NCI-H2081 treated with DMSO at 0.1 percent for 48 hours (cell line): ENCODE measurements around the gene HAUS5.
"Not testable (repeated sequence)": the region's sequence is repeated elsewhere in the genome, so short reads cannot be mapped to it uniquely, and the experiment has no call there.

Experiments used
- DNase-seq: peaks from one replicate; lab custom pipeline; 2025; lab: John Stamatoyannopoulos, UW

Gene HAUS5

GRCh38 chr19:35643255-35644205 lies 31.0 kb downstream of the HAUS5 start:
- DNase-seq, result no peak

GRCh38 chr19:35644206-35644986 lies 31.9 kb downstream of the HAUS5 start:
- peak; percentile 48 for DNase-seq

DNA sequence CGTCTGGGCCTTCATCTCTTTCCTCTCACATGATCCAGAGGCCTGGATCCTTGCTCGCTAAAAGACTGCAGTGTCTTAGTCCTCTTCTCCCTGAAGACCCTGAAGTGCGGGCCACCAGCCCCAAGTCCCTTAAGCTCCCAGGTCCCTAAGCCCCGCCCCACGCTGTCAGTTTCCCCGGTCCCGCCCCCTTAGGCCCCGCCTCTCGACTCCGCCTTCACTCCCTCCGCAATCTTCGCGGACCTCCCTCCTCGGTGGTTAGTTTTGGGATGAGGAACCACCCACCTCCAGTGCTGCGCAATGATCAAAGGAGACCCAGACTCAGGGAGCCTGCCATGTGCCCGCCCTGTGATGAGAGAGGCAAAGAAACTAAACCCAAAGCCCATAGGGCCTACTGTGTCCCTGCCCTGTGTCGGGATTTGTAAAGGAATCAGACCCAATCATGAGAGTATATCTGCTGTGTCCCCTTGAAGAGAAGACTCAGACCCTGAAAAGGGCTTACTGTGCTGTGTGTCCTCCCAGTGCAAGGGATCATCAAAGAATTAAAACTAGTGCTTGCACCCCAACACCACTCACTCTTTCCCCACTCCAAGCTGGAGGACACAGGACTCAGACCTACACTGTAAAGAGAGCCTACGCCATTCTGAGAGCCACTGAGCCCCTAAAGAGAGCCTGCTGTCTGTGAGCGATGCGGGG lies 32.6 kb downstream of the HAUS5 start:
- DNase-seq, result no peak

GRCh38 chr19:35645680-35646511 lies 33.4 kb downstream of the HAUS5 start:
- no peak for DNase-seq

- DNase-seq, result peak; percentile 92
These were observed 35.8 kb downstream of the HAUS5 start, which contains the start of gene COX6B1 for GRCh38 chr19:35648017-35648961. Gene COX6B1, plus strand, starts transcription at chr19:35648323. Its CDS starts 2,921 bp downstream, at chr19:35651244.

DNA sequence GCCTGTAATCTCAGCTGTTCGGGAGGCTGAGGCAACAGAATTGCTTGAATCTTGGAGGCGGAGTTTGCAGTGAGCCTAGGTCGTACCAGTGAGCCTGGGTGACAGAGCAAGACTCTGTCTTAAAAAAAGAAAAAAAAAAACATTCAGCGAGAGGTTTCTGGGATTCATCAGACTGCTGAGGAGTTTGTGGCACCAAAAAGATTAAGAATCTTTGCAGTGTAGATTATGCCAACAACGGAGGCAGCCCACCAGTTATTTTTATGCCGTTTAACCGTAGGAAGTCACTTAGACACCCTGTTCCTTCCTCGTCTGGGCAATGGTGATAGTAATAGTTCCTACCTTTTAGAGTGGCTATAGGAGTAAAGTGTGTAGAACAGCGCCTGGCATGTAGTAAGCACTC lies 38.0 kb downstream of the HAUS5 start:
- no peak for DNase-seq

DNA sequence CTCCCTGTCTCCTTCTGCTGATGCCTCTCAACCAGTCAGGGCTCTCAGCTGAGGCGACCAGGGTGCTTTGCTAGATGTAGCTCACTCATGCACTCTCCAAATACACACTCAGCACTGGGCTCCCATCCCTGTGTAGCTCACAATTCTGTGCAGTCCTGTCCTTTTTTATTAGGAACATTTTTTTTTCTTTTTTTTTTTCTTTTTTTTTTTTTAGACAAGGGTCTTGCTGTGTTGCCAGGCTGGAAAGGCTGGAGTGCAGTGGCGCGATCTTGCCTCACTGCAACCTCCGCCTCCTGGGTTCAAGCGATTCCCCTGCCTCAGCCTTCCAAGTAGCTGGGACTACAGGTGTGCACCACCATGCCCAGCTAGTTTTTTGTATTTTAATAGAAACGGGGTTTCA lies 42.3 kb downstream of the HAUS5 start:
- DNase-seq, result not testable (repeated sequence)

GRCh38 chr19:35655600-35655999 lies 43.1 kb downstream of the HAUS5 start:
- no peak for DNase-seq

DNA sequence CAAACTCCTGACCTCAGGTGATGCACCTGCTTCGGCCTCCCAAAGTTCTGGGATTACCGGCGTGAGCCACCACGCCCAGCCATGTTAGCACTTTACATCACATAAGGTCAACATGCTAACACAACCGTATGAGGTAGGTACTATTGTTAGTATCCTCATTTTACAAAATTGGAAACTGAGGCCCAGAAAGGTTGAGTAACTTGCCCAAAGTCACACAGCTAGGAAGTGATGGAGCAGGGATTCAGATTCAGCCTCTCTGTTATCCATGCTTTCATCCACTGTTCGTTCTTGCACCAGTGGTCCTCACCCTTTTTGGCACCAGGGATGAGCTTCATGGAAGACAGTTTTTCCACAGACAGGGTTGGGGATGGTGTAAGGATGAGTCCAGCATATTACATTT lies 44.2 kb downstream of the HAUS5 start:
- no peak for DNase-seq

GRCh38 chr19:35657904-35658700 lies 45.6 kb downstream of the HAUS5 start:
- DNase-seq, result no peak

GRCh38 chr19:35661995-35662340 lies 49.4 kb downstream of the HAUS5 start:
- DNase-seq, result no peak

DNA sequence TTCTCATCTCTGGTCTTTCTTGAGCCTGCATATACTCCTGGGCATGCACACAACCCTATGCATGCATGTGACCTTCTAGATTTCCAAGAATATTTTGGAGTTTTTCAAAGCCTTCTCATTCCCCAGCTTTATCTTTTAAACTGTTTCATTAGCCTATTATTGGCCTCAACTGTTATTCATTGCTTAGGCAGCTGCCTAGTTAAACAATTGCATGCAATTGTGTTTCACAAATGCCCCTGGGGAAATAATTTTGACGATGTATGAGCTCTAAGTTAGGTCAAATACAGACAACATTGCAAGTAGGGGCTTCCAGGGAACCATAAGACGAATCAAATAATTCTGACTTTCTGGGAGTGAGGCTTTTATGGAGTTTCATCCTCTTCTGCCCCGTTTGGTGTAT lies 51.4 kb downstream of the HAUS5 start:
- no peak for DNase-seq

- DNase-seq, result no peak
These were observed 52.6 kb downstream of the HAUS5 start for GRCh38 chr19:35665157-35665556.

GRCh38 chr19:35665604-35666003 lies 53.1 kb downstream of the HAUS5 start:
- no peak for DNase-seq

DNA sequence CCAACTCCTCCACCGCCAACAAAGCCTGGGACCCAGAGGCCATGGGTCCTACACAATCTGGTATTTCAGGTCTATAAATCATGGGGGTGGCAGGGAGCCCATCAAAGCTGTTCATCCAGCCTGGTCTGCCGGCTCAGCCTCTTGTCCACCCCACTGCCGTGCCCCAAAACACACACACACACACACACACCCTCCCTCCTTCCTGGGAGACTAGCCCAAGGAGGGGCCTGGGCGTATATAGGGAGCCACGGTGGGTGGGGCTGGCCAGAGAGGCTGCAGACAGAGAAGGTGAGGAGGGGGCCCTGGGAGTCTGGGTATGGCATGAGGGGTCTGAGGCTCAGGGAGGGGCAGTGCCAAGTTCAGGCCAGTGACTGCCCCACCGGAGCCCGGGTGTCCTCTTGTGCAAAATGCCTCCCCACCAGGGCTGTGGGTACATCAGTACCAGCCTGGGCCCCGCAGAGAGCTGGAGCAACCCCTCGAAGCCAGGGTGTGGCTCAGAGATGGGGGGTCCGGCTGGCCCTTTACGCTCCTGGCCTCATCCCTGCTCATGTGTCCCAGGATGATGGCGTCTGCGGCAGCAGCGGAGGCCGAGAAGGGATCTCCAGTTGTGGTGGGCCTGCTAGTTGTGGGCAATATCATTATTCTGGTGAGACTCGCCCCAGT lies 53.8 kb downstream of the HAUS5 start, which contains the start of gene UPK1A:
UPK1A (plus strand) TSS at position 267 of the 663 bp plus-strand sequence; CDS start at position 563, 296 bp downstream.
- no peak for DNase-seq

GRCh38 chr19:35669566-35669965 lies 57.0 kb downstream of the HAUS5 start:
- no peak for DNase-seq

DNA sequence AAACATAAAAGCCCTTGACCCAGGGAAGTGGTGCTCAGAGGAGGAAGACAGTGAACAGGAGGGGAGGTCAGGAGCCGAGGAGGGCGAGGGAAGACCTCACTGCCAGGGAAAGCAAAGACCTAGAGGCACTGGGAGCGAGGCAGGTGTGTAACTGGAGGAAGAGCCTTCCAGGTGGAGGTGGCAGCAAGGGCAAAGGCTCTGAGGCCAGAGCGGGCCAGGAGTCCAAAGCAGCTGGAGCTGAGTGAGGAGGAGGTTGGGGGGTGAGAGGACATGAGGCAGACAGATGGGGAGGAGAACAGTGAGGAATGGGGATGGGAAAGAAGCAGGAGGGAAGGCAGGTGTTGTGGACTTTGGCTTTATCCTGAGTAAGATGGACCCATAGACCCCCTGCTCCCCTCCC lies 57.4 kb downstream of the HAUS5 start:
- DNase-seq, result no peak

DNA sequence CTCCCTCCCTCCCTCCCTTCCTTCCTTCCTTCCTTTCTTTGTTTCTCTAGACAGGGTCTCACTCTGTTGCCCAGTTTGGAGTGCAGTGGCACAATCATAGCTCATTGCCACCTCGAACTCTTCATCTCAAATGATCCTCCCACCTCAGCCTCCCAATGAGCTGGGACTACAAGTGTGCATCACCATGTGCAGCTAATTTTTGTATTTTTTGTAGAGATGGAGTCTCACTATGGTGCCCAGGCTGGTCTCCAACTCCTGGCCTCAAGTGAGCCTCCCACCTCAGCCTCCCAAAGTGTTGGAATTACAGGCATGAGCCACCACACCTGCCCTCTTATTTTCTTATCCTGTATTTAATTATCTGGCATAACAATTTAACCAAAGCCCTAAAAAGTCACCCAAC lies 58.2 kb downstream of the HAUS5 start:
- DNase-seq, result no peak

DNA sequence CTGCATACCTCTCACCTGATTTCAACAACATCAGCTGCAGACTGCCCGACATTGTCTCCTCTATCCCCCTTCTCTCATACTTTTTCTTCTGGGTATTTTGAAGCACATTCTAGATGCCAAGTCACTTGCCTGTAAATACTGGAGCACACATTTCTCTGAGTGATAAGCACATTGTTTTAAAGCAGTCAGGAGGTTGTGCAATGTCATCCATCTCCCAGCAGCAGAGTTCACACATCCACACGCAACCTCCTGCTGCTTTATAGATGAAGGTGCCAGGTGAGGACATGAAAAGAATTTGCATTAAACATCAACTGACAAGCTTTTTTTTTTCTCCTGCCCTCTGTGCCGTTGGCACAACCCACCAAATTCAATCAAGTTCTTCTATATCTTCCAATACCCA lies 59.3 kb downstream of the HAUS5 start:
- DNase-seq, result no peak
